Measurements from ENCODE around the gene KMT5C.
"Not testable (repeated sequence)": the region's sequence is repeated elsewhere in the genome, so short reads cannot be mapped to it uniquely, and the experiment has no call there.

Gene KMT5C

GRCh38 chr19:55319785-55320184 lies 19.9 kb upstream of the KMT5C start:
- DNase-seq, result no peak

- DNase-seq, result no peak
Measured at GRCh38 chr19:55320844-55321419, 18.7 kb upstream of the KMT5C start.

DNA sequence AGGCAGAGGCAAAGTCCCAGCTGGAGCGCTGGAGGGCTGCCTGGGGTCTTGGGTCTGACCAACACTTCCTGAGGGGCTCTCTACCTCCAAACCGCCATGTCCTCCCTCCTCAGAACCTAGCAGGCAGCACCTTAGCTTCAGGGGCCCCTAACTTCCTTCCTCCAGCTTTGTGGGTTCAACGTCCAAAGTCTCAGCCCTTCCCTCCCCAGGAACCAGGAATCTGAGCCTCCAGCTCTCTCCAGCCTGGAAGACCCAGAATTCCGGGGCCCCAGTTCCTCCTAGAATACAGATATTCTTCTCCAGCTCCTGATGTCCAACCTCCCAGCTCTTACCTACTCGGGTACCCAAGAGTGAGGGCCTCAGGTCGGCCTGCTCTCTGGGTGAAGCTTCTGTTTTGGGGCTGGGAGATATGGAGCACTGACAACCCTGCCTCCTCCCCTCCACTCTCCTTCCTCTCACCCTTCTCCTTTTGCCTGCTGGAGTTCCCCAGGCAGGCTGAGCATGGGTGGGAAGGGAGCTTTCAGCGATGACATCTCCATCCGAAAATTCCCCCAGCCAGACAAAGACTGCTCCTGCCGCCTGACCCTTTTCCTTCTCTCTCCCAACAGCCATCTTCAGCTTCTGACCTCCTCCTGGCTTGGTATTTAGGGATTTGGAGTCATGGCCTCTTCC lies 18.1 kb upstream of the KMT5C start:
- DNase-seq, result no peak

- no peak for DNase-seq
Measured at GRCh38 chr19:55322204-55322885, 17.3 kb upstream of the KMT5C start.

- no peak for DNase-seq
Measured at GRCh38 chr19:55324662-55325061, 15.0 kb upstream of the KMT5C start.

DNA sequence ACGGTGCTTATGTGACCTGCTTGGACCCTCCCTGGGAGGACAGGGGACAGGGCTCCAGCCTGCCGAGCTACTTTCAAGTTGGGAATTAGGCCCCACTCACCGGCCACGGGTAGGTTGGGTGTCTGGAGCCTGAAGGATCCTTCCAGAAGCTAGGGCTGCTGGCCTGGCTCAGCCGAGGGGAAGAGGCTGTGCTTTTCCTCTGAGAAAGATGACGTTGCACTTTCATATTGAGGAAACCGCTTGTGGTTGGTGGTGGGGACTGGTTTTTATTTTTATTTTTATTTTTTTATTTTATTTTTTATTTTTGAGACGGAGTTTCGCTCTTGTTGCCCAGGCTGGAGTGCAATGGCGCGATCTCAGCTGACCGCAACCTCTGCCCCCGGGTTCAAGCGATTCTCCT lies 14.5 kb upstream of the KMT5C start, which contains the start of gene TMEM150B:
Gene TMEM150B (minus strand): TSS at position 170 of the 400 bp plus-strand sequence. CDS start 4,305 bp downstream, outside the sequence.
- no peak for DNase-seq

DNA sequence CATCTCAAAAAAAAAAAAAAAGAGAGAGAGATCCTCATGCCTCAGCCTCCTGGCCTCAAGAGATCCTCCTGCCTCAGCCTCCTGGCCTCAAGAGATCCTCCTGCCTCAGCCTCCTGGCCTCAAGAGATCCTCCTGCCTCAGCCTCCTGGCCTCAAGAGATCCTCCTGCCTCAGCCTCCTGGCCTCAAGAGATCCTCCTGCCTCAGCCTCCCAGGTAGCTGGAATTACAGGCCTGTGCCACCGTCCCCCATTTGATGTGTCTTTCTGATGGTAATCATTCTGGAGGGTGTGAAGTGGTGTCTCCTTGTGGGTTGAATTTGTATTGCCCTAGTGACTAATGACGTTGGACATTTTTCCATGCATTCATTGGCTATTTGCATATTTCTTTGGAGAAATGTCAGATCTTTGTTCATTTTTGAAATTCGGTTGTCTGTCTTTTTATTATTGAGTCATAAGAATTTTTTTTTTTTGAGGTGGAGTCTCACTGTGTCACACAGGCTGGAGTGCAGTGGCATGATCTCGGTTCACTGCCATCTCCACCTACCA lies 10.8 kb upstream of the KMT5C start:
- not testable (repeated sequence) for DNase-seq

DNA sequence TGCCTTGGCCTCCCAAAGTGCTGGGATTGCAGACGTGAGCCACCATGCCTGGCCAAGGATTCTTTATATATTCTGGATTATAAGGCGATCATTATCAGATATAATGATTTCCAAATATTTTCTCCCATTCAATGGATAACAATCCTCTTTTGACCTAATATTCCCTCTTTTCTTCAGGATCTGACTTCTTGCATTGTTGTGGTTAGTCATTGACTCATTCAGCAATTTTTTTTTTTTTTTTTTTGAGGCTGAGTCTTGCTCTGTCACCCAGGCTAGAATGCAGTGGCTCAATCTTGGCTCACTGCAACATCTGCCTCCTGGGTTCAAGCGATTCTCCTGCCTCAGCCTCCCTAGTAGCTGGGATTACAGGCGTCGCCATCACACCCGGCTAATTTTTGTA lies 9.9 kb upstream of the KMT5C start:
- not testable (repeated sequence) for DNase-seq

DNA sequence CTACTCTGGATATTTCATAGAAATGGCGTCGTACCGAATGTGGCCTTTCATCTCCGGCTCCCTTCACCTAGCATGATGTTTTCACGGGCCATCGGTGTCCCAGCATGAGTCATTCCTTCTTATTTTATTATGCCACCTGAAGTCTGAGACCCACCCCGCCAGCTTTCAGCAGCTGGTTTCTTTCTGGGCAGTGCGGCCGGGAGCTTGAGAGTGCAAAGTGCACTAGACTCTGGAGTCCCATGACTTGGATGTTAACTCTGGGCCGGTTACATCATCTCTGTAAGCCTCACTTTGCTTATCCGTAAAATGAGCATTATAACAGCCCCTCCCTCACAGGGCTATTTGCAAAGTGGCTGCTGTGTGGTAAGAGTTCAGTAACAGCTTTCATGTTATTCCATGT lies 5.8 kb upstream of the KMT5C start:
- no peak for DNase-seq

- no peak for DNase-seq
Measured at GRCh38 chr19:55336101-55336500, 3.6 kb upstream of the KMT5C start.

DNA sequence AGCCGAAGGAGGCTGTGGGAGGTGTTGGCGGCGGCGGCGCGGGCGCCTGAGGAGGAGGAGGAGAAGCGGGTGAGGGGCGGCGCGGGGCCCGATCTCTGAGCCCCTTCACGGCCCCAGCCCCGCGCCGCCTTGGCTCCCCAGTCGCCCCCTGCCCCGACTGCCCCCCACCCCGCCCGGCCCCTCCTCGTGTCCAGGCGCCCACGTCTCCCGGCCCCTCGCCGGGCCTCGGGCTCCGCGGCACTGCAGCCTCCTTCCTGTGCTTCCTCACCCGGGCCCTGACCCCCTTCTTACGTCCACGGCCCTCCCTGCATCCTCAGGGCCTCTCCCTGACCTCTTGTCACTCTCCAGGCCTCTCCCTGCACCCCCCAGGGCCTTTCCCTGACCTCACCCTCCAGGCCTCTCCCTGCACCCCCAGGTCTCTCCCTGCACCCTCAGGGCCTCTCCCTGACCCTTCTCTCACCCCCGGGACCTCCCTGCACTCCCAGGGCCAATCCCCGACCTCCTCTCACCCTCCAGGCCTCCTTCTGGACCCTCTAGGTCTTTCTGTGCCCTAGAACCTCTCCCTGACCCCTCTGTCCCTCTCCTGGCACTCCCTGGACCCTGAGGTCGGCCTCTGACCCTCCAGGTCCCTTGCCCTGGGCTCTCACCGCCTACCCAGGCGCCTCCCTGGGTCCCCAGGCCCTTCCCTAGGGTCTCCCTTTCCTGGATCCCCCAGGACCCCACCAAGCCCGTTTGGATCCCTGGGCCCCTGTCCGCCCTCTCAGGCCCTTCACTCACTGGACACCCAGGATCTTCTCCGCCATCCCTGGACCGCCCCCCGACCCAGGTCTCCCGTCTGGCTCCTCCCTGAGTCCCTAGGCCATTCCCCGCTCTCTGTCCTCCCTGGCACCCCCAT lies 460 bp downstream of the KMT5C start:
- peak; percentile 32 for DNase-seq

GRCh38 chr19:55340784-55341147 lies 1.1 kb downstream of the KMT5C start:
- no peak for DNase-seq

- DNase-seq, result peak; percentile 43
Measured at GRCh38 chr19:55341171-55341588, 1.5 kb downstream of the KMT5C start.

DNA sequence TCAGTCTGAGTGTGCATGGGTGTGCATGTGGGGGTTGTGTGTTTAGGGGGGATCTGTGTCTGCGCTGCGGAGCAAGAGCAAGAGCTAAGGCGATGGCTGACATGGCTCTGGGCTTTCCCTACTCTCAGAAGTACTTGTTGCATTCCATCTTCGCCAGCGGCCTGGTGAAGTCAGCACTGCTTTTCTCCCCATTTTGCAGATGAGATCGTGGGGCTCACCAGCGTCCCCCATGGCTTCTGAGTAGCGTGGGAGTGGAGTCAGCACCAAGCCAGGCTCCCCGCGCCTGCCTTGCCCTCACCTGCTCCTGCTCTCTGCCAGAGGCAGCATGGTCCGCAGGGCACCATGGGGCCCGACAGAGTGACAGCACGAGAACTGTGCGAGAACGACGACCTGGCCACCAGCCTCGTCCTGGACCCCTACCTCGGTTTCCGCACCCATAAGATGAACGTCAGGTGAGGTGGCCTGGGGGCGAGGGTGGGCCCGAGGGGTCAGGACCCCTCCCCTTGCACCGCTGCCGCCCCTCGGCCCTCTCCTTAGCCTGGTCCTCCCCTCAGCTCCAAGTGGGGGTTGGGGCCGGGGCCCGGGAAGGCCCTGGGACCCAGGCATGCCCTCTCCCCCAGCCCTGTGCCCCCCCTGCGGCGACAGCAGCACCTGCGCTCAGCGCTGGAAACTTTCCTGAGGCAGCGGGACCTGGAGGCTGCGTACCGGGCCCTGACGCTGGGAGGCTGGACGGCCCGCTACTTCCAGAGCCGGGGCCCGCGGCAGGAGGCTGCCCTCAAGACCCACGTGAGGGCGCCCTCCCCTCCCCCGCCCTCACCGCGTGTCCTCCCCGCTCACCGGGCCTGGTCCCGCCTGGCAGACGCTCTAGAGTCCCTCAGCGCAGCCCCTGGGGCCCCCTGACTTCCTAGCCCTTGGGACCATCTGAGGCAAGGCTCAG lies 2.2 kb downstream of the KMT5C start:
- no peak for DNase-seq

GRCh38 chr19:55344444-55344843 lies 4.8 kb downstream of the KMT5C start:
- no peak for DNase-seq

DNA sequence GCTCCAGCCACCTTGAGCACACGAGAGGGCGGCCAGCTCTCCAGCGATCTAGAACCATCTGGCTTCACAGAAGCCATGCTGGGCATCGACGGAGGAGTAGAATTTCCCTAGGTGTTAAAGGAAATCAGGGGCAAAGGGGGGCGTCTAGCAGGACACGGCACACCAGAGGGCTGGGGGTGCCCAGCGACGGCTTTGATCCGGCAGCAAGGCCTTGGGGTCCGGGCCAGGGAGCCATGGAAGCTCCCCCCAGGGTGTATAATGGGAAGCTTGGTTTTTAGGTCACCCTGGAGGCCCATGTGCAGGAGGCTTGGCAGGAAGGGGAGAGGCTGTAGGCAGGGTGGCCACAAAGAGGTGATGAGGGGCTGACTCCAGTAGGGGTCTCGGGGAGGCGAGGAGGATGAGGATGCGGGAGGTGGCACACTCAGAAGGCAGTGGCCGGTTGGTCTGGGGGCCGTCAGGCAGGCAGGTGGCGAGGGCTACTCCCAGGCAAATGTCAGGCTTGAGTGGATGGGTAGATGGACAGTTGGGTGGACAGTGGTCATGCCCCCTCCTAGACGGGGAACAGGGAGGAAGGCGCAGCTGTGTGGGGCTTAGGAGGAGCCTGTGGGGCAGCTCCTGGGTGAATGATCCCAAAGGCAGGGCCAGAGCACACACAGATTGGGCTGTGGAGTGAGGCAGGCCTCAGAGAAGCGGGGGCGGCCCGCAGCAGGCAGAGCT lies 5.6 kb downstream of the KMT5C start:
- no peak for DNase-seq

GRCh38 chr19:55345818-55346724 lies 6.4 kb downstream of the KMT5C start:
- DNase-seq, result no peak

DNA sequence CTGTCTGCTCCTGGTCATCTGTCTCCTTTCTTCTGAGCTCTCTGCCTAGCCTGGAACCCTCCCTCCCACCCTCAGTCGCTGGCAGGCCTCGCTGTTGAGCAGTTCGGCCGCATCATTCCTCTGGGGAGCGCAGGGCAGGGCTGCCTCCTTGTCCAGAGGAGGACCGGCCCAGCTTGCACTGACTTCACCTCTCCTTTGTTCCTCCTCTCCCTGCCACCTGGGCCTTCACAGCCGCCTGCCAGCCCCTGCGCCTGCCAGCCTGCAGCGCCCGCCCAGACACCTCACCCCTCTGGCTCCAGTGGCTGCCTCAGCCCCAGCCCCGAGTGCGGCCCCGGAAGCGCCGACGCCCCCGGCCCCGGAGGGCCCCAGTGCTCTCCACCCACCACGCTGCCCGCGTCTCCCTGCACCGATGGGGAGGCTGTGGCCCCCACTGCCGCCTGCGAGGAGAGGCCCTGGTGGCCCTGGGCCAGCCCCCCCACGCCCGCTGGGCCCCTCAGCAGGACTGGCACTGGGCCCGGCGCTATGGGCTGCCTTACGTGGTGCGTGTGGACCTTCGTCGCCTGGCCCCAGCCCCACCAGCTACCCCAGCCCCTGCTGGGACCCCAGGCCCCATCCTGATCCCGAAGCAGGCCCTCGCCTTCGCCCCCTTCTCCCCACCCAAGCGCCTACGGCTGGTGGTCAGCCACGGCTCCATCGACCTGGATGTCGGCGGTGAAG lies 7.2 kb downstream of the KMT5C start:
- DNase-seq, result no peak

GRCh38 chr19:55347442-55348009 lies 7.8 kb downstream of the KMT5C start:
- DNase-seq, result no peak
